OCI-LY3 (cell line): ENCODE measurements around the gene GPR37.

ENCODE experiments used
- EZH2phosphoT487 ChIP-seq: fragments of 200-600 bp; shearing (Covaris generic); IDR thresholded peaks from 2 replicates; pipeline ENCODE4 v1.6.1; 2018; ENCODE audit warnings: antibody characterized with exemption, mixed run types, low read depth
- TF ChIP-seq, protein P1 (sequence below): fragments of 200-600, 300-600 bp; sonication (generic); IDR thresholded peaks from 2 replicates; pipeline ENCODE4 v1.5.1; 2014; ENCODE audit warnings: antibody characterized with exemption, low read length, low read depth

DNA sequence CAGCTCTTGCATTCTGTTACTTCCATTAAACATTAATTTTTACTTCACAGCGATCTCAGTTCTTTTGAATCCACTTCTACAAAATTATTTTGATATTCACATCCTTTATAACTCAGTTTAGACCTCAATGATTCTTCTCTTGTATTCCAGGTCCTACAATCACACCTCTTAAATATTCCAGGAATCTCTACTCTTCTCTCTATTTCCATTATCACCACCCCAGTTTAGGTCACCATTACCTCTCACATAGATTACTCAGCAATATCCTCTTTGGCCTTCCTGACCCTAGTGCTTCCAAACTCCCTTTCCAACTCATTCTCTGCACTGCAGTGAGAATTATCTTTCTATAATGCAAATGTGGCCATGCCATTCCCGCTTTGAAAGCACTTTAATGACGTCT lies 27.1 kb upstream of the GPR37 start:
- TF ChIP-seq, protein P1, sequence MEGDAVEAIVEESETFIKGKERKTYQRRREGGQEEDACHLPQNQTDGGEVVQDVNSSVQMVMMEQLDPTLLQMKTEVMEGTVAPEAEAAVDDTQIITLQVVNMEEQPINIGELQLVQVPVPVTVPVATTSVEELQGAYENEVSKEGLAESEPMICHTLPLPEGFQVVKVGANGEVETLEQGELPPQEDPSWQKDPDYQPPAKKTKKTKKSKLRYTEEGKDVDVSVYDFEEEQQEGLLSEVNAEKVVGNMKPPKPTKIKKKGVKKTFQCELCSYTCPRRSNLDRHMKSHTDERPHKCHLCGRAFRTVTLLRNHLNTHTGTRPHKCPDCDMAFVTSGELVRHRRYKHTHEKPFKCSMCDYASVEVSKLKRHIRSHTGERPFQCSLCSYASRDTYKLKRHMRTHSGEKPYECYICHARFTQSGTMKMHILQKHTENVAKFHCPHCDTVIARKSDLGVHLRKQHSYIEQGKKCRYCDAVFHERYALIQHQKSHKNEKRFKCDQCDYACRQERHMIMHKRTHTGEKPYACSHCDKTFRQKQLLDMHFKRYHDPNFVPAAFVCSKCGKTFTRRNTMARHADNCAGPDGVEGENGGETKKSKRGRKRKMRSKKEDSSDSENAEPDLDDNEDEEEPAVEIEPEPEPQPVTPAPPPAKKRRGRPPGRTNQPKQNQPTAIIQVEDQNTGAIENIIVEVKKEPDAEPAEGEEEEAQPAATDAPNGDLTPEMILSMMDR = no peak
- TF ChIP-seq EZH2phosphoT487 = no peak
